ENCODE results near the gene NKIRAS2.

NKIRAS2 gene

GRCh38 chr17:41998497-41998896, 21.4 kb upstream of the NKIRAS2 start:
- H3K4me3 ChIP-seq (replicated peaks; ENCODE audit: low read depth, low read length), result no peak overlapping the region
- TF ChIP-seq, protein P1, sequence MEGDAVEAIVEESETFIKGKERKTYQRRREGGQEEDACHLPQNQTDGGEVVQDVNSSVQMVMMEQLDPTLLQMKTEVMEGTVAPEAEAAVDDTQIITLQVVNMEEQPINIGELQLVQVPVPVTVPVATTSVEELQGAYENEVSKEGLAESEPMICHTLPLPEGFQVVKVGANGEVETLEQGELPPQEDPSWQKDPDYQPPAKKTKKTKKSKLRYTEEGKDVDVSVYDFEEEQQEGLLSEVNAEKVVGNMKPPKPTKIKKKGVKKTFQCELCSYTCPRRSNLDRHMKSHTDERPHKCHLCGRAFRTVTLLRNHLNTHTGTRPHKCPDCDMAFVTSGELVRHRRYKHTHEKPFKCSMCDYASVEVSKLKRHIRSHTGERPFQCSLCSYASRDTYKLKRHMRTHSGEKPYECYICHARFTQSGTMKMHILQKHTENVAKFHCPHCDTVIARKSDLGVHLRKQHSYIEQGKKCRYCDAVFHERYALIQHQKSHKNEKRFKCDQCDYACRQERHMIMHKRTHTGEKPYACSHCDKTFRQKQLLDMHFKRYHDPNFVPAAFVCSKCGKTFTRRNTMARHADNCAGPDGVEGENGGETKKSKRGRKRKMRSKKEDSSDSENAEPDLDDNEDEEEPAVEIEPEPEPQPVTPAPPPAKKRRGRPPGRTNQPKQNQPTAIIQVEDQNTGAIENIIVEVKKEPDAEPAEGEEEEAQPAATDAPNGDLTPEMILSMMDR (IDR thresholded peaks at IDR 0.05; ENCODE audit: low read depth, low read length, missing control alignments), result no peak
- DNase-seq (ENCODE audit: extremely low read depth, low read depth), result no peak

DNA sequence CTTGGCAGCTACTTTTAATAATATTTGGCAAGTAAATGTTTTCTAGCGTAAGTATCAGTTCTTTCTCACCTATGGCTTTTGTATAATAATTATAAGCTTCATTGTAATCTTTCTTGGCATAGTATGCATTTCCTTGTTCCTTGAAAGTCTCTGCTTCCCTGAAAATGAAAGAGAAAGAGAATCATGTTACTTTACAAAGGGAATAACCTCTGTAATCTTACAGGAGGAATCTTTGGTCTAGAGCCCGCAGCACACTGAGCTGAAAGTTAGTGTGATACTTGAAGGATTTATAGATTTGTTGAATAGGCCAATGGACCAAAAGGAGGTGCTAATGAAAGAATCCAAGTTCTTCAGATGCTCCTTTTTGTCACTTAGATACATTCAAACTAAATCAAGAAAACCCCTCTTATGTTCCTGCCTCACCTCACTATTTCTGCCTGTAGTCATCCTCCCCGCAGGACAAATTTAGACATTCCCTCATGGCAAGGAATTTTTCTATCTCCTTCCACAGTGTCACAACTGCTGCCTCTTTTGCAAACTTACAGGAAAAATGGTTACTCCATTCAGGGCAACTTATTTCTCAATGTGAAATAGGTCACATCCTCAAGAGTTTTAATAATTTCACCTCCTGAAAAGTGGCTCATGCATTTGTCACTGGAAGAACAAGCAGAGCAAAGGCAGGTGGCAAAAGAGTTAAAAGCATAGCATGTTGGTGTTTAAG, 19.3 kb upstream of the NKIRAS2 start:
- no peak overlapping the region for H3K4me3 ChIP-seq (replicated peaks; ENCODE audit: low read depth, low read length)
- TF ChIP-seq, protein P1 (IDR thresholded peaks at IDR 0.05; ENCODE audit: low read depth, low read length, missing control alignments), result no peak
- DNase-seq (ENCODE audit: extremely low read depth, low read depth), result no peak

GRCh38 chr17:42001729-42002128, 18.2 kb upstream of the NKIRAS2 start:
- TF ChIP-seq, protein P1 (IDR thresholded peaks at IDR 0.05; ENCODE audit: low read depth, low read length, missing control alignments), result no peak
- no peak overlapping the region for H3K4me3 ChIP-seq (replicated peaks; ENCODE audit: low read depth, low read length)
- no peak for DNase-seq (ENCODE audit: extremely low read depth, low read depth)

- no peak overlapping the region for H3K4me3 ChIP-seq (replicated peaks; ENCODE audit: low read depth, low read length)
- no peak for DNase-seq (ENCODE audit: extremely low read depth, low read depth)
- TF ChIP-seq, protein P1 (IDR thresholded peaks at IDR 0.05; ENCODE audit: low read depth, low read length, missing control alignments), result no peak
Measured at GRCh38 chr17:42002175-42002791, 17.6 kb upstream of the NKIRAS2 start.

GRCh38 chr17:42002792-42003301, 17.0 kb upstream of the NKIRAS2 start:
- DNase-seq (ENCODE audit: extremely low read depth, low read depth), result no peak
- TF ChIP-seq, protein P1 (IDR thresholded peaks at IDR 0.05; ENCODE audit: low read depth, low read length, missing control alignments), result no peak

GRCh38 chr17:42005166-42005565, 14.7 kb upstream of the NKIRAS2 start:
- no peak overlapping the region for H3K4me3 ChIP-seq (replicated peaks; ENCODE audit: low read depth, low read length)
- no peak for DNase-seq (ENCODE audit: extremely low read depth, low read depth)
- TF ChIP-seq, protein P1 (IDR thresholded peaks at IDR 0.05; ENCODE audit: low read depth, low read length, missing control alignments), result no peak

More at GRCh38 chr17:42002792-42003301, 17.0 kb upstream of the NKIRAS2 start:
- no peak overlapping the region for H3K4me3 ChIP-seq (replicated peaks; ENCODE audit: low read depth, low read length)

Data from HFF-Myc (cell line).